Measurements from ENCODE around the gene COPB2. TPM values are rescaled to one million over a fixed set of nuclear protein-coding genes. Genes with fewer than 3 reads are reported as not detected.

The COPB2 gene
- total and polyA plus RNA-seq, 2 of the 4 experiments (the other 2 are of a cell fraction) = 179 to 363 TPM

GRCh38 chr3:139324456-139324855 lies 65.0 kb downstream of the COPB2 start:
- Histone ChIP-seq H3K79me1 (ENCODE audit: low read depth in 1 of 2, low read length in 2 of 2) (no peaks in the 10 kb centered on the region), H3K9ac (ENCODE audit: low read depth, low read length) (no peak overlapping the region), H3K4ac (ENCODE audit: low read depth, low read length) (no peak overlapping the region), H3K27ac (ENCODE audit: insufficient read depth, low read length) (no peak overlapping the region), H3K9me1 (ENCODE audit: insufficient read depth, low read length) (no peaks in the 10 kb centered on the region), H2BK15ac (ENCODE audit: low read depth, low read length) (no peak overlapping the region), H3K18ac (ENCODE audit: low read depth, low read length) (no peak overlapping the region), H2BK5ac (ENCODE audit: low read depth, low read length, poor library complexity, severe bottlenecking) (no peak overlapping the region), H4K20me1 (ENCODE audit: insufficient read depth, low read length) (no peaks in the 10 kb centered on the region), H3K4me2 (ENCODE audit: low read depth, low read length) (no peak overlapping the region), H2BK20ac (ENCODE audit: low read depth, low read length) (no peak overlapping the region), H3K27me3 (ENCODE audit: control insufficient read depth, insufficient read depth, low read length) (peaks cover 3% of the 10 kb centered on the region), H3K9me3 (ENCODE audit: control insufficient read depth, insufficient read depth, low read length) (no peaks in the 10 kb centered on the region), H3K23ac (ENCODE audit: low read depth, low read length) (no peak overlapping the region), H2AK5ac (ENCODE audit: low read depth, low read length) (no peak overlapping the region), H3K4me1 (ENCODE audit: control insufficient read depth, insufficient read depth, low read length) (peaks cover 2% of the 10 kb centered on the region; the same call in 1 of the 2 replicates), H4K91ac (ENCODE audit: insufficient read depth, low read depth, low read length) (no peak overlapping the region), H2BK120ac (ENCODE audit: low read depth, low read length) (no peak overlapping the region), H4K5ac (ENCODE audit: low read depth, low read length) (no peak overlapping the region), H2AFZ (replicated peaks; ENCODE audit: low read length, poor library complexity) (no peak overlapping the region), H3K56ac (ENCODE audit: extremely low read depth, insufficient read depth, low read length) (no peak overlapping the region), H2AK9ac (replicated peaks; ENCODE audit: low read depth, low read length, poor library complexity) (no peak overlapping the region), H3K4me3 (ENCODE audit: insufficient read depth, low read depth, low read length) (no peak overlapping the region), H3K14ac (replicated peaks; ENCODE audit: low read depth, low read length) (no peak overlapping the region), H3K36me3 (ENCODE audit: control insufficient read depth, insufficient read depth, low read length) (no peaks in the 10 kb centered on the region), H4K8ac (ENCODE audit: low read depth in 2 of 2, low read length in 2 of 2) (no peak overlapping the region)
- WGBS, 2 experiments (ENCODE audit: extremely low coverage in 2 of 2, insufficient read length in 1 of 2) = no CpG with 5 or more reads among the region's 5 CpGs
- in situ Hi-C loops (cut with MboI; ENCODE audit: low sequenced_read_pairs) = no loop called here
- BruUV-seq (replicated peaks) = no TSS peak
- dilution Hi-C loops (cut with HindIII; ENCODE audit: low sequenced_read_pairs, unreplicated experiment) = no loop called here
- TF ChIP-seq NFE2L2 (IDR thresholded peaks at IDR 0.05; ENCODE audit: low read depth, low read length) (no peak), CTCF (conservative IDR thresholded peaks at IDR 0.05; ENCODE audit: low read depth, low read length) (no peak), MAFK (IDR thresholded peaks at IDR 0.05; ENCODE audit: low read depth, low read length) (no peak), SMC3 (IDR thresholded peaks at IDR 0.05; ENCODE audit: low read depth, low read length) (no peak), RCOR1 (IDR thresholded peaks at IDR 0.05; ENCODE audit: insufficient replicate concordance, low read length) (no peak), USF2 (IDR thresholded peaks at IDR 0.05; ENCODE audit: low read depth, low read length) (no peak), RAD21 (IDR thresholded peaks at IDR 0.05; ENCODE audit: low read length) (no peak), RFX5 (IDR thresholded peaks at IDR 0.05; ENCODE audit: low read depth, low read length) (no peak), POLR2A (IDR thresholded peaks at IDR 0.05; ENCODE audit: low read depth, low read length) (no peak), ELK1 (IDR thresholded peaks at IDR 0.05; ENCODE audit: borderline replicate concordance, low read depth, low read length) (no peak), MAZ (IDR thresholded peaks at IDR 0.05; ENCODE audit: borderline replicate concordance, low read depth, low read length) (no peak), CHD1 (IDR thresholded peaks at IDR 0.05; ENCODE audit: low read depth, low read length) (no peak), MXI1 (IDR thresholded peaks at IDR 0.05; ENCODE audit: borderline replicate concordance, low read depth, low read length) (no peak), CEBPB (IDR thresholded peaks at IDR 0.05; ENCODE audit: low read depth, low read length) (no peak), FOS (IDR thresholded peaks at IDR 0.05; ENCODE audit: low read depth, low read length) (no peak)
- ATAC-seq (ENCODE audit: low read depth) (no peak), DNase-seq (no peak)
- ChIA-PET POLR2A (ENCODE audit: unreplicated experiment) (interaction anchor here (0.6 kb wide), 1 partner anchor 40 kb away, joined by 3 read pairs; no protein-coding TSS in a partner anchor), CTCF (no interaction called here)
- intact Hi-C loops (cut with micrococcal nuclease) = loop anchor here (10.0 kb wide), 2 partner anchors 80 to 630 kb away; no protein-coding TSS in a partner anchor
